ENCODE results near the gene TMEM209. TPM values are rescaled to one million over a fixed set of nuclear protein-coding genes. Genes with fewer than 3 reads are reported as not detected.
A peak's percentile ranks its signal among the peaks of the same experiment; 100 is the strongest.
"Not testable (repeated sequence)": the region's sequence is repeated elsewhere in the genome, so short reads cannot be mapped to it uniquely, and the experiment has no call there.

TMEM209 gene
- total and polyA plus RNA-seq, 3 experiments from 2014 or later: 43.1 to 55.7 (median 52.1) TPM

DNA sequence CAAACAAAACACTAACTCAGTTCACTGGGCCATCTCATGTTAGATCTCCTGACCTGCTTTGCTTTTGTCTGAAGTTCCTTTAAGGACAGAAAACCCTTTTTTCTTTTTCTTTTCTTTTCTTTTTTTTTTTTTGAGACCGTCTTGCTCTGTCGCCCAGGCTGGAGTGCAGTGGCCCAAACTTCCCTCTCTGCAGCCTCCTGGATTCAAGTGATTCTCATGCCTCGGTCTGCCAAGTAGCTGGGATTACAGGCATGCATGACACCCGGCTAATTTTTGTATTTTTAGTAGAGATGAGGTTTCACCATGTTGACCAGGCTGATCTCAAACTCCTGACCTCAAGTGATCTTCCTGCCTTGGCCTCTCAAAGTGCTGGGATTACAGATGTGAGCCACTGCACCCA is 31.2 kb upstream of the TMEM209 start:
- H3K4me1 Mint-ChIP-seq; POLR2A ChIA-PET; H3K36me3 Mint-ChIP-seq; H3K4me1 ChIP-seq (ENCODE audit: insufficient read depth, low read length); H3K27ac Mint-ChIP-seq; H3K9me3 Mint-ChIP-seq; H3K9me3 ChIP-seq (ENCODE audit: low read length); H3K4me3 ChIP-seq (ENCODE audit: low read length); H3K4me3 Mint-ChIP-seq; DNase-seq; H3K27ac ChIP-seq (ENCODE audit: low read depth, low read length); H3K27me3 ChIP-seq (ENCODE audit: insufficient read depth, low read length, poor library complexity, severe bottlenecking); H3K36me3 ChIP-seq (ENCODE audit: insufficient read depth, low read length); CTCF ChIA-PET: not testable (repeated sequence)
- H3K27me3 Mint-ChIP-seq: peaks cover 10 to 29% of the 10 kb centered on the region in 2 donors

GRCh38 chr7:130234078-130234477 is 28.9 kb upstream of the TMEM209 start:
- POLR2A ChIA-PET: no interaction called here
- H3K9me3 ChIP-seq (ENCODE audit: low read length): no peaks in the 10 kb centered on the region
- no peaks in the 10 kb centered on the region for H3K4me1 Mint-ChIP-seq
- H3K4me1 ChIP-seq (ENCODE audit: insufficient read depth, low read length): no peaks in the 10 kb centered on the region
- no peak overlapping the region for H3K27ac Mint-ChIP-seq
- no peaks in the 10 kb centered on the region for H3K36me3 ChIP-seq (ENCODE audit: insufficient read depth, low read length)
- H3K9me3 Mint-ChIP-seq: peaks cover 0 to 1% (median 0%) of the 10 kb centered on the region in 5 donors
- H3K36me3 Mint-ChIP-seq: no peaks in the 10 kb centered on the region
- no peak for DNase-seq
- H3K27me3 ChIP-seq (ENCODE audit: insufficient read depth, low read length, poor library complexity, severe bottlenecking): no peaks in the 10 kb centered on the region
- no peak overlapping the region for H3K4me3 Mint-ChIP-seq
- no peak overlapping the region for H3K27ac ChIP-seq (ENCODE audit: low read depth, low read length)
- CTCF ChIA-PET: no interaction called here
- peaks cover 14 to 31% of the 10 kb centered on the region in 2 donors for H3K27me3 Mint-ChIP-seq
- H3K4me3 ChIP-seq (ENCODE audit: low read length): no peak overlapping the region

- POLR2A ChIA-PET: no interaction called here
- H3K4me1 Mint-ChIP-seq: no peaks in the 10 kb centered on the region
- H3K4me3 Mint-ChIP-seq: no peak overlapping the region
- Histone ChIP-seq H3K27ac (ENCODE audit: low read depth, low read length) (no peak overlapping the region), H3K27me3 (ENCODE audit: insufficient read depth, low read length, poor library complexity, severe bottlenecking) (no peaks in the 10 kb centered on the region), H3K4me1 (ENCODE audit: insufficient read depth, low read length) (no peaks in the 10 kb centered on the region), H3K4me3 (ENCODE audit: low read length) (no peak overlapping the region), H3K9me3 (ENCODE audit: low read length) (no peaks in the 10 kb centered on the region), H3K36me3 (ENCODE audit: insufficient read depth, low read length) (no peaks in the 10 kb centered on the region)
- no peak for DNase-seq
- peaks cover 8 to 26% of the 10 kb centered on the region in 2 donors for H3K27me3 Mint-ChIP-seq
- peak overlapping the region in 1 of 8 donors; percentile 75 for H3K27ac Mint-ChIP-seq
- CTCF ChIA-PET: no interaction called here
- H3K36me3 Mint-ChIP-seq: no peaks in the 10 kb centered on the region
- H3K9me3 Mint-ChIP-seq: peaks cover 0 to 1% (median 0%) of the 10 kb centered on the region in 5 donors
Observed at GRCh38 chr7:130232209-130232608, 27.0 kb upstream of the TMEM209 start.

GRCh38 chr7:130231792-130232191 is 26.6 kb upstream of the TMEM209 start:
- H3K36me3 Mint-ChIP-seq: no peaks in the 10 kb centered on the region
- H3K4me1 Mint-ChIP-seq: no peaks in the 10 kb centered on the region
- no peak for DNase-seq
- Histone ChIP-seq H3K27ac (ENCODE audit: low read depth, low read length) (no peak overlapping the region), H3K4me1 (ENCODE audit: insufficient read depth, low read length) (no peaks in the 10 kb centered on the region), H3K27me3 (ENCODE audit: insufficient read depth, low read length, poor library complexity, severe bottlenecking) (no peaks in the 10 kb centered on the region), H3K9me3 (ENCODE audit: low read length) (no peaks in the 10 kb centered on the region), H3K36me3 (ENCODE audit: insufficient read depth, low read length) (no peaks in the 10 kb centered on the region), H3K4me3 (ENCODE audit: low read length) (no peak overlapping the region)
- H3K27me3 Mint-ChIP-seq: peaks cover 8 to 22% of the 10 kb centered on the region in 2 donors
- H3K9me3 Mint-ChIP-seq: peaks cover 0 to 1% (median 0%) of the 10 kb centered on the region in 5 donors
- no peak overlapping the region for H3K4me3 Mint-ChIP-seq
- no peak overlapping the region for H3K27ac Mint-ChIP-seq
- ChIA-PET CTCF (no interaction called here), POLR2A (no interaction called here)

- H3K27me3 ChIP-seq (ENCODE audit: insufficient read depth, low read length, poor library complexity, severe bottlenecking); H3K4me3 ChIP-seq (ENCODE audit: low read length); H3K9me3 ChIP-seq (ENCODE audit: low read length); H3K27ac Mint-ChIP-seq; H3K4me1 Mint-ChIP-seq; H3K36me3 ChIP-seq (ENCODE audit: insufficient read depth, low read length); DNase-seq; H3K27ac ChIP-seq (ENCODE audit: low read depth, low read length); POLR2A ChIA-PET; H3K4me3 Mint-ChIP-seq; H3K36me3 Mint-ChIP-seq; CTCF ChIA-PET; H3K9me3 Mint-ChIP-seq; H3K4me1 ChIP-seq (ENCODE audit: insufficient read depth, low read length): not testable (repeated sequence)
- H3K27me3 Mint-ChIP-seq: peaks cover 8 to 12% of the 10 kb centered on the region in 2 donors
Observed at GRCh38 chr7:130229981-130230380, 24.8 kb upstream of the TMEM209 start.

DNA sequence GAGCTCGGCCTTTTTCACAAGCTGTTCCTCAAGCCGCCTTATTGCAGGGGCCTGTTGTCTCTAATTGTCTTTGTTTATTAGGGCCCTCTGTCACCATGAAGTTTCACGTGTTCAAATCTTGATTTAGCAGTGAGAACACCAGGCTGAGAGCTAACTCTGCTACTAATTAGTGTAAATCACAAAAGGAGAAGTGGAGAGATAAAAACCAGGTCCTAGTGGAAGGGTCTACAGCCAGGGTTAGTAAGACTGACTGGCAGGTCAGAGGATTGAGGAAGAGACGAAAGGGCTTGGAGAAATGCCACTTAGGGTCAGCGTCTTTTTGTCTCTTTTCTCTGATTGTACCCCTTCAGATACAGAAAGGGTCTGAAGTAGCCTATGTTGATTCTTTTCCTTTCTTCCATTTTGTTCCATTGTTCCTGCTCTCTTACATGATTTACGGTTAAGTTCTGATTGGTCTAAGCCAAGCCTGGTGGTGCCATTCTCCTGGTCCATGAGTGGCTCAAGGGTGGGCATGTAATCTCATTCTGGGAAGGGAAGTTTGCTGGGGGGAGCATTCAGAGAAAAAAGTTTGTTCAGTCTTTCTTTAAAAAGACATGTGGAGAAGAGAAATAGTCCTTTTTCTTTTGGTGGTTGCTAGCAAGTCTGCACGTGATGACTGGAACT is 23.8 kb upstream of the TMEM209 start:
- ChIA-PET CTCF (no interaction called here), POLR2A (no interaction called here)
- Mint-ChIP-seq H3K36me3 (no peaks in the 10 kb centered on the region), H3K27me3 (peaks cover 5 to 10% of the 10 kb centered on the region in 2 donors), H3K27ac (no peak overlapping the region), H3K9me3 (peaks cover 0 to 1% (median 0%) of the 10 kb centered on the region in 5 donors), H3K4me1 (no peaks in the 10 kb centered on the region), H3K4me3 (no peak overlapping the region)
- DNase-seq: no peak
- Histone ChIP-seq H3K27ac (ENCODE audit: low read depth, low read length) (no peak overlapping the region), H3K4me1 (ENCODE audit: insufficient read depth, low read length) (no peaks in the 10 kb centered on the region), H3K36me3 (ENCODE audit: insufficient read depth, low read length) (no peaks in the 10 kb centered on the region), H3K9me3 (ENCODE audit: low read length) (no peaks in the 10 kb centered on the region), H3K27me3 (ENCODE audit: insufficient read depth, low read length, poor library complexity, severe bottlenecking) (no peaks in the 10 kb centered on the region), H3K4me3 (ENCODE audit: low read length) (no peak overlapping the region)

GRCh38 chr7:130227883-130228575 is 22.8 kb upstream of the TMEM209 start:
- Mint-ChIP-seq H3K36me3 (no peaks in the 10 kb centered on the region), H3K27me3 (peaks cover 5 to 10% of the 10 kb centered on the region in 2 donors), H3K9me3 (peaks cover 0 to 1% (median 0%) of the 10 kb centered on the region in 5 donors), H3K27ac (no peak overlapping the region), H3K4me3 (no peak overlapping the region), H3K4me1 (no peaks in the 10 kb centered on the region)
- Histone ChIP-seq H3K4me1 (ENCODE audit: insufficient read depth, low read length) (no peaks in the 10 kb centered on the region), H3K36me3 (ENCODE audit: insufficient read depth, low read length) (no peaks in the 10 kb centered on the region), H3K4me3 (ENCODE audit: low read length) (no peak overlapping the region), H3K9me3 (ENCODE audit: low read length) (no peaks in the 10 kb centered on the region), H3K27ac (ENCODE audit: low read depth, low read length) (no peak overlapping the region), H3K27me3 (ENCODE audit: insufficient read depth, low read length, poor library complexity, severe bottlenecking) (no peaks in the 10 kb centered on the region)
- ChIA-PET CTCF (no interaction called here), POLR2A (no interaction called here)
- DNase-seq: no peak

DNA sequence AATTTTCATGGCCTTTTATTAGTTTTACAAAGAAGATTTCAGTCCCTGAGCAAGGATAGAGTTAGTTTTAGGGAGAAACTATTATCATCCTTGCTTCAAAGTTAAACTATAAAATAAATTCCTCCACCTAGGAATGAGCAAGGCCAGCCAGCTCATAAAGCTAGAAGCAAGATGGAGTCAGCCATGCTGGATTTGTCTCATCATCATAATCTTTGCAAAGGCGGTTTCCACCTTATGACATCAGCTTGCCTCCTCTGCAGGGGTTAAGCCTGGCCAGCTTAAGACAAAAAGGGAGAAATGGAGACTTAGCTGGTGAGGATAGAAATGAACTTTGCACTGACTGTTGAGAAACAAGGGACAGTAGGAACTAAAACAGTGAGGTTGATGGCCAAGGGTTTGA is 21.1 kb upstream of the TMEM209 start:
- Histone ChIP-seq H3K4me3 (ENCODE audit: low read length) (no peak overlapping the region), H3K9me3 (ENCODE audit: low read length) (no peaks in the 10 kb centered on the region), H3K27ac (ENCODE audit: low read depth, low read length) (no peak overlapping the region), H3K27me3 (ENCODE audit: insufficient read depth, low read length, poor library complexity, severe bottlenecking) (no peaks in the 10 kb centered on the region), H3K36me3 (ENCODE audit: insufficient read depth, low read length) (no peaks in the 10 kb centered on the region), H3K4me1 (ENCODE audit: insufficient read depth, low read length) (no peaks in the 10 kb centered on the region)
- Mint-ChIP-seq H3K4me3 (no peak overlapping the region), H3K36me3 (no peaks in the 10 kb centered on the region), H3K27ac (no peak overlapping the region), H3K27me3 (peaks cover 3% of the 10 kb centered on the region in 2 donors), H3K4me1 (no peaks in the 10 kb centered on the region), H3K9me3 (peaks cover 0 to 1% (median 0%) of the 10 kb centered on the region in 5 donors)
- no peak for DNase-seq
- ChIA-PET POLR2A (no interaction called here), CTCF (no interaction called here)
